HG03378 (cell line): Measurements from ENCODE around the gene PRKAG2.
"Not testable (repeated sequence)": the region's sequence is repeated elsewhere in the genome, so short reads cannot be mapped to it uniquely, and the experiment has no call there.

Experiments
- ATAC-seq: cut with Tn5 transposase; IDR thresholded peaks from one replicate; pipeline ENCODE4 v1.9.1; 2021; ENCODE audit warnings: mild to moderate bottlenecking, moderate library complexity; ENCODE audit not compliant: unreplicated experiment

PRKAG2 gene

GRCh38 chr7:151852486-151853396, 24.2 kb downstream of the PRKAG2 start:
- no peak for ATAC-seq

- no peak for ATAC-seq
Observed at GRCh38 chr7:151851782-151852181, 25.1 kb downstream of the PRKAG2 start.

GRCh38 chr7:151851145-151851751, 25.7 kb downstream of the PRKAG2 start:
- ATAC-seq, result peak; percentile 53

- no peak for ATAC-seq
Observed at GRCh38 chr7:151850491-151851124, 26.3 kb downstream of the PRKAG2 start.

GRCh38 chr7:151849879-151850260, 27.0 kb downstream of the PRKAG2 start:
- no peak for ATAC-seq

GRCh38 chr7:151849008-151849878, 27.7 kb downstream of the PRKAG2 start:
- ATAC-seq, result no peak

- ATAC-seq, result no peak
Observed at GRCh38 chr7:151847681-151848081, 29.2 kb downstream of the PRKAG2 start.

GRCh38 chr7:151847136-151847535, 29.8 kb downstream of the PRKAG2 start:
- ATAC-seq, result no peak

GRCh38 chr7:151845412-151846205, 31.3 kb downstream of the PRKAG2 start:
- no peak for ATAC-seq

GRCh38 chr7:151844825-151845200, 32.1 kb downstream of the PRKAG2 start:
- ATAC-seq, result no peak

GRCh38 chr7:151844071-151844824, 32.7 kb downstream of the PRKAG2 start:
- no peak for ATAC-seq

- no peak for ATAC-seq
Observed at GRCh38 chr7:151843181-151843580, 33.7 kb downstream of the PRKAG2 start.

- ATAC-seq, result not testable (repeated sequence)
Observed at GRCh38 chr7:151841395-151842051, 35.4 kb downstream of the PRKAG2 start.

- no peak for ATAC-seq
Observed at GRCh38 chr7:151840088-151840910, 36.6 kb downstream of the PRKAG2 start.

- no peak for ATAC-seq
Observed at GRCh38 chr7:151839451-151839921, 37.4 kb downstream of the PRKAG2 start.

GRCh38 chr7:151838861-151839381, 38.0 kb downstream of the PRKAG2 start:
- peak; percentile 76 for ATAC-seq

- ATAC-seq, result no peak
Observed at GRCh38 chr7:151838072-151838471, 38.8 kb downstream of the PRKAG2 start.
